ENCODE measurements around the gene DCBLD1.

DNA sequence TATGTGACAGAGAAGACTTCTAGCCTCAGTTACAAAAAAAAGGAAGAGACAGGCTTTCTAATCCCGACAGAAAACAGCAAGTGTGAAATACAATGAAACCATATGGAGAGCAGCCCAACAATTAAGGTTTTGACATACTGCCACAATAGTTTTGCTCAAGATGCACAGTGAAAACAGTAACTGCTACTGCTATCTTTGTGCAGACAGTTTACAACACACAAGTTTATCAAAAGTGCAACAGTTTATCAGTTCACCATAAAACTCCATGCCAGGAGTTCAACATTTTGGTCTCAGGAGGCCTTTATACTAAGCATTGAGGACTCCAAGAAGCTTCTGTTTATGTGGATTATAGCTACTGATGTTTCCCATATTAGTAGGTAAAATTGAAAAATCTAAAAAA is 82.2 kb downstream of the DCBLD1 start:
- TF ChIP-seq, protein P1, sequence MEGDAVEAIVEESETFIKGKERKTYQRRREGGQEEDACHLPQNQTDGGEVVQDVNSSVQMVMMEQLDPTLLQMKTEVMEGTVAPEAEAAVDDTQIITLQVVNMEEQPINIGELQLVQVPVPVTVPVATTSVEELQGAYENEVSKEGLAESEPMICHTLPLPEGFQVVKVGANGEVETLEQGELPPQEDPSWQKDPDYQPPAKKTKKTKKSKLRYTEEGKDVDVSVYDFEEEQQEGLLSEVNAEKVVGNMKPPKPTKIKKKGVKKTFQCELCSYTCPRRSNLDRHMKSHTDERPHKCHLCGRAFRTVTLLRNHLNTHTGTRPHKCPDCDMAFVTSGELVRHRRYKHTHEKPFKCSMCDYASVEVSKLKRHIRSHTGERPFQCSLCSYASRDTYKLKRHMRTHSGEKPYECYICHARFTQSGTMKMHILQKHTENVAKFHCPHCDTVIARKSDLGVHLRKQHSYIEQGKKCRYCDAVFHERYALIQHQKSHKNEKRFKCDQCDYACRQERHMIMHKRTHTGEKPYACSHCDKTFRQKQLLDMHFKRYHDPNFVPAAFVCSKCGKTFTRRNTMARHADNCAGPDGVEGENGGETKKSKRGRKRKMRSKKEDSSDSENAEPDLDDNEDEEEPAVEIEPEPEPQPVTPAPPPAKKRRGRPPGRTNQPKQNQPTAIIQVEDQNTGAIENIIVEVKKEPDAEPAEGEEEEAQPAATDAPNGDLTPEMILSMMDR (conservative IDR thresholded peaks at IDR 0.05; ENCODE audit: low read length) = no peak
- no peak for TF ChIP-seq EZH2phosphoT487 (IDR thresholded peaks at IDR 0.05; ENCODE audit: borderline replicate concordance)

Measured in Loucy (cell line).